Astrocyte (in vitro differentiated cells and primary cell): ENCODE data around the gene NRSN2.

ENCODE experiments used
- CTCF ChIP-seq: IDR thresholded peaks from 2 replicates; pipeline ENCODE4 v1.5.1; 2011; ENCODE audit warnings: low read depth, mild to moderate bottlenecking, inconsistent platforms, low read length, moderate library complexity; ENCODE audit not compliant: insufficient read depth
- EZH2 ChIP-seq: IDR thresholded peaks from 2 replicates; pipeline ENCODE4 v1.6.1; 2012; ENCODE audit warnings: mild to moderate bottlenecking, low read length, inconsistent platforms; ENCODE audit not compliant: insufficient read depth

- no peak for TF ChIP-seq EZH2
- no peak for TF ChIP-seq CTCF
Measured at GRCh38 chr20:325045-325888, 21.6 kb upstream of the NRSN2 start, which contains the start of gene SOX12.
